ENCODE results near the gene ACR.

The ACR gene

GRCh38 chr22:50719814-50720300 is 18.1 kb upstream of the ACR start:
- H3K4me3 ChIP-seq (ENCODE audit: low read length) = no peak overlapping the region

GRCh38 chr22:50720301-50721256 is 17.4 kb upstream of the ACR start:
- no peak for TF ChIP-seq ZNF274 (IDR thresholded peaks at IDR 0.05; ENCODE audit: low read depth, low read length)
- H3K4me3 ChIP-seq (ENCODE audit: low read length) = no peak overlapping the region

More at GRCh38 chr22:50719814-50720300, 18.1 kb upstream of the ACR start:
- TF ChIP-seq ZNF274 (IDR thresholded peaks at IDR 0.05; ENCODE audit: low read depth, low read length) = no peak

DNA sequence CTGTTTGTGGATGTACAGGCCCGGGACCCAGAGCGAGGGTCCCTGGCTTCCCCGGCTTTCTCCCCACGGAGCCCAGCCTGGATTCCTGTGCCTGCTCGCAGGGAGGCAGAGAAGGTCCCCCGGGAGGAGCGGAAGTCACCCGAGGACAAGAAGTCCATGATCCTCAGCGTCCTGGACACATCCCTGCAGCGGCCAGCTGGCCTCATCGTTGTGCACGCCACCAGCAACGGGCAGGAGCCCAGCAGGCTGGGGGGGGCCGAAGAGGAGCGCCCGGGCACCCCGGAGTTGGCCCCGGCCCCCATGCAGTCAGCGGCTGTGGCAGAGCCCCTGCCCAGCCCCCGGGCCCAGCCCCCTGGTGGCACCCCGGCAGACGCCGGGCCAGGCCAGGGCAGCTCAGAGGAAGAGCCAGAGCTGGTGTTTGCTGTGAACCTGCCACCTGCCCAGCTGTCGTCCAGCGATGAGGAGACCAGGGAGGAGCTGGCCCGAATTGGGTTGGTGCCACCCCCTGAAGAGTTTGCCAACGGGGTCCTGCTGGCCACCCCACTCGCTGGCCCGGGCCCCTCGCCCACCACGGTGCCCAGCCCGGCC is 16.7 kb upstream of the ACR start:
- TF ChIP-seq ZNF274 (IDR thresholded peaks at IDR 0.05; ENCODE audit: low read depth, low read length) = no peak
- no peak overlapping the region for H3K4me3 ChIP-seq (ENCODE audit: low read length)

GRCh38 chr22:50722048-50722701 is 15.8 kb upstream of the ACR start:
- no peak for TF ChIP-seq ZNF274 (IDR thresholded peaks at IDR 0.05; ENCODE audit: low read depth, low read length)
- no peak overlapping the region for H3K4me3 ChIP-seq (ENCODE audit: low read length)

- H3K4me3 ChIP-seq (ENCODE audit: low read length) = no peak overlapping the region
- no peak for TF ChIP-seq ZNF274 (IDR thresholded peaks at IDR 0.05; ENCODE audit: low read depth, low read length)
Observed at GRCh38 chr22:50722716-50723428, 15.1 kb upstream of the ACR start.

DNA sequence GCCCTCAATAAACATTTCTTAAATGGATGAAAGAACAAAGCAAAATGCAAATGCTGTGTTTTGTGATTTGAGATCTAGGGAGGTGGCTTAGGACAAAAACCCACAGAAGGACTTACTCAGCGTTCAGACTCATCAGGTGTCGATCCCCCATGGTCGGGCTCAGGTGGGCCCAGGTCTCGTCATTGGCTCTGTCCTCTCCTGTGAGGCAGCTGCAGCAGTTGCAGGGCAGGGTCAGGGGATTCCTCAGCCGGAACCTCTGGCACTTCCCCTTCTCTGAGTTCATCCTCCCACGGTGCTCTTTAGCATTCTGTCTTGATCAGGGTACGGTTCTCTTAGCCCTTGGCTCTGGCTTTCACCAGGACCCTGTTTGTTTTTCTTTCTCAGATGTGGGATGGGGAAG is 14.0 kb upstream of the ACR start:
- no peak for TF ChIP-seq ZNF274 (IDR thresholded peaks at IDR 0.05; ENCODE audit: low read depth, low read length)
- H3K4me3 ChIP-seq (ENCODE audit: low read length) = no peak overlapping the region

GRCh38 chr22:50724616-50725015 is 13.4 kb upstream of the ACR start:
- no peak for TF ChIP-seq ZNF274 (IDR thresholded peaks at IDR 0.05; ENCODE audit: low read depth, low read length)
- no peak overlapping the region for H3K4me3 ChIP-seq (ENCODE audit: low read length)

DNA sequence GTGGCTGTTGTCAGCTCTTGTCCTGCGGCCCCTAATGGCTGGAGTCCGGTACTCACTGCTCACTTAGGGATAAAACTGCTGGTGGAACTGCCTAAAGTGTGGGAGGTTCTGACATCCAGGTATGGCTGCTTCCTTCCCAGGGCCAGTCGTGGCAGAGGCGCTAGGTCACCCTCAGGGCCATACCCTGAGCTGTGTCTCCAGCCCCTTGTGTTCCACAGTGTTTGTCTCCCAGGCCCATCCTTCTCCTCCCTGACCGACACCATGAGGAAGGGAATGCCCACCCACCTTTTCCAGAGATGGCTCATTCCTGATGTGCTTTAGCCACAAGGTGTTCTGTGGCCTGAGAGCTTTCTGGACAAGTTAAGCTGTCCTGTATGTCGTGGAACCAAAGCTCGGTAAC is 12.4 kb upstream of the ACR start:
- H3K4me3 ChIP-seq (ENCODE audit: low read length) = no peak overlapping the region
- TF ChIP-seq ZNF274 (IDR thresholded peaks at IDR 0.05; ENCODE audit: low read depth, low read length) = no peak

GRCh38 chr22:50726643-50727340 is 11.2 kb upstream of the ACR start:
- TF ChIP-seq ZNF274 (IDR thresholded peaks at IDR 0.05; ENCODE audit: low read depth, low read length) = no peak
- H3K4me3 ChIP-seq (ENCODE audit: low read length) = no peak overlapping the region

DNA sequence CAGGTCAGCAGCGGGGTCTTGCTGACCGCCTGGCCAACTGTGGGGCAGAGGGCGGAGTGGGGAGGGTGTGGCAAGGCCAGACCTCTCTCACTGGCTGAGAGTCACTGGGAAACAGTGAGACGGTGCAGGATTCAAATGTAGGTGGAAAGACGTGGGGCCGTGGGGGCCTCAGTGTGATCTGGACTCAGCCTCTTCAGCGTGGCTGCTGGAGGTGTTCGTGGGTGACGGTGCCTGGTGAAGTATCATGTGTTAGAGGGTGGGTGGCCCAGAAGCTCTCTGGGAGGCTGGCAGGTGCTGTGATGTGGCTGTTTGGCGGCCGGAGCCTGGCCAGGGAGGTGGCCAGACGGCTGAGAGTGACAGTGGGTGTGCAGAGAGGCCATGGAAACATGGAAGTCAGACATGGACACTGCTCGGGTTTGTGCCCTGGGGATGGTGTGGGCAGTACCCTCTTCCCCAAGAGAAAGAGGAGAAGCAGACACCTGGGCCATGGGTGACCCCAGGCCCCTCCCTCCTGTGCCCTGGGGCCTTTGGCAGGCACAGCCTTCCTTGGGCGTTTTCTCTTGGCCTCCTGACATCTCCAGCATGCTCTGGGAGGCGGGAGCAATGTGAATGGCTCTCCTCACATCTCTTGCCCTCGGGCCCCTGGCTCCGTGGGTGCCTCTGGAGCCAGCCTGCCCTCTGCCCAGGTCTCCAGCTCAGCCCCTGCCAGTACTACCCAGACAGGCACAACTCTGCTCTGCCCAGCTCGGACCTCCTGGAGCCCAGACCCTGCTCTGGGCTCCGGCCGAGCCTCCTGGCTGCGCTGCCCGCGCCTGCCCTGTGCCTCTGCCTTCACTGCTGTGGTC is 10.1 kb upstream of the ACR start:
- no peak for TF ChIP-seq ZNF274 (IDR thresholded peaks at IDR 0.05; ENCODE audit: low read depth, low read length)
- H3K4me3 ChIP-seq (ENCODE audit: low read length) = no peak overlapping the region

GRCh38 chr22:50728523-50728931 is 9.5 kb upstream of the ACR start:
- no peak for TF ChIP-seq ZNF274 (IDR thresholded peaks at IDR 0.05; ENCODE audit: low read depth, low read length)

GRCh38 chr22:50729391-50730012 is 8.5 kb upstream of the ACR start:
- H3K4me3 ChIP-seq (ENCODE audit: low read length) = no peak overlapping the region
- no peak for TF ChIP-seq ZNF274 (IDR thresholded peaks at IDR 0.05; ENCODE audit: low read depth, low read length)

More at GRCh38 chr22:50728523-50728931, 9.5 kb upstream of the ACR start:
- H3K4me3 ChIP-seq (ENCODE audit: low read length) = no peak overlapping the region

Measured in GM08714 (cell line).